Testis (tissue), 3 donors: ENCODE data around the gene MYO1D. TPM values are rescaled to one million over a fixed set of nuclear protein-coding genes. Genes with fewer than 3 reads are reported as not detected.

Experiments used
- DNase-seq: peaks from one replicate; pipeline ENCODE4 v3.0.0-alpha.2; 2019
- H3K27ac ChIP-seq, 2 donors: fragments of 200-600 bp; sonication (generic); one replicate each; pipeline ENCODE4 v1.5.1; 2019
- H3K27me3 ChIP-seq: fragments of 200-600 bp; sonication (generic); one replicate; pipeline ENCODE4 v1.5.1; 2019
- H3K36me3 ChIP-seq: fragments of 200-600 bp; sonication (generic); one replicate; pipeline ENCODE4 v1.5.1; 2017; ENCODE audit warnings: low read depth; ENCODE audit errors: missing control alignments
- H3K4me1 ChIP-seq: fragments of 200-600 bp; sonication (generic); one replicate; pipeline ENCODE4 v1.5.1; 2019
- H3K4me3 ChIP-seq, 2 donors: fragments of 200-600 bp; sonication (generic); one replicate each; pipeline ENCODE4 v1.5.1; 2017 to 2019
- H3K9me3 ChIP-seq: fragments of 200-600 bp; sonication (generic); one replicate; pipeline ENCODE4 v1.5.1; 2017
- POLR2A ChIP-seq: fragments of 450-650 bp; IDR thresholded peaks from one replicate; pipeline ENCODE4 v1.6.1; 2017; ENCODE audit warnings: antibody characterized with exemption, mild to moderate bottlenecking, moderate library complexity
- WGBS, 2 donors: methylation state at CpG; one replicate each; pipeline ENCODE4 v1.1.5; 2018; 5-methylcytosine and 5-hydroxymethylcytosine counted together
- intact Hi-C: fragments of 100-400 bp; cut with DNase I; formaldehyde crosslinking; loops from one replicate; pipeline ENCODE4 v1.15.1; 2023; ENCODE audit warnings: low total_unique reads
- polyA plus RNA-seq: library from polyadenylated mRNA; stranded (reverse); fragments of 350-450 nt; fragmentation: Illumina TruSeq; extraction: RNeasy Lipid Tissue Mini Kit (QIAGEN cat#74804); gene quantifications from one replicate; pipeline ENCODE4 v1.2.3, GENCODE V29; 2014; ENCODE audit warnings: low read depth, low replicate concordance; ENCODE audit not compliant: insufficient read depth
- total RNA-seq, 2 donors: library from RNA; depleted of rRNA; stranded (reverse); fragments of >200 nt; gene quantifications; one replicate each; pipeline ENCODE4 v1.2.3, GENCODE V29; 2016
- TF ChIP-seq, protein P1 (sequence below), 3 experiments: fragments of 450-650 bp in 2 of 3; fragments of 200-600 bp in 1 of 3; sonication (generic) in 1 of 3; IDR thresholded peaks; one replicate each; pipeline ENCODE4 v1.5.1; 2016 to 2019; ENCODE audit warnings: antibody characterized with exemption in 3 of 3, mild to moderate bottlenecking in 2 of 3, moderate library complexity in 1 of 3

Gene MYO1D
- total and polyA plus RNA-seq, 3 donors from 2014 or later, result 29.5 to 34.1 (median 33.6) TPM

DNA sequence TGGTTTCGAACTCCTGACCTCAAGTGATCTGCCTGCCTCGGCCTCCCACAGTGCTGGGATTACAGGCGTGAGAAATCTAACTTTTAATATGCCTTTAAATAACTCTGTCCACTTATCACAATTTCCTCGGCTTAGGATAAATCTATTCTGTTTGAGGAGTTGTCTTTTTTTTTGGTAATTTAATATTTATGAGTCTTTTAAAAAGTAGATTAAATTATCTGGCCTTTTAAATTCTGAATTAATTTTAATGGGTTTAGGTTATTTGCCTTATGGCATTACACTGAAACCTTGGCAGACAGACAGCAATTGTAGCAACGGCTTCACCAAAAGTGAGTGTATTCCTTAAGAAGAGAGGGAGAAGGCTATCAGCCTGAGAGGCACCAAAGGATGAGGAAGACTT lies 66.2 kb downstream of the MYO1D start:
- Histone ChIP-seq H3K4me1 (no peaks in the 10 kb centered on the region), H3K27me3 (no peaks in the 10 kb centered on the region), H3K9me3 (no peaks in the 10 kb centered on the region), H3K36me3 (no peaks in the 10 kb centered on the region), H3K27ac (no peak overlapping the region), H3K4me3 (no peak overlapping the region)
- TF ChIP-seq, protein P1, sequence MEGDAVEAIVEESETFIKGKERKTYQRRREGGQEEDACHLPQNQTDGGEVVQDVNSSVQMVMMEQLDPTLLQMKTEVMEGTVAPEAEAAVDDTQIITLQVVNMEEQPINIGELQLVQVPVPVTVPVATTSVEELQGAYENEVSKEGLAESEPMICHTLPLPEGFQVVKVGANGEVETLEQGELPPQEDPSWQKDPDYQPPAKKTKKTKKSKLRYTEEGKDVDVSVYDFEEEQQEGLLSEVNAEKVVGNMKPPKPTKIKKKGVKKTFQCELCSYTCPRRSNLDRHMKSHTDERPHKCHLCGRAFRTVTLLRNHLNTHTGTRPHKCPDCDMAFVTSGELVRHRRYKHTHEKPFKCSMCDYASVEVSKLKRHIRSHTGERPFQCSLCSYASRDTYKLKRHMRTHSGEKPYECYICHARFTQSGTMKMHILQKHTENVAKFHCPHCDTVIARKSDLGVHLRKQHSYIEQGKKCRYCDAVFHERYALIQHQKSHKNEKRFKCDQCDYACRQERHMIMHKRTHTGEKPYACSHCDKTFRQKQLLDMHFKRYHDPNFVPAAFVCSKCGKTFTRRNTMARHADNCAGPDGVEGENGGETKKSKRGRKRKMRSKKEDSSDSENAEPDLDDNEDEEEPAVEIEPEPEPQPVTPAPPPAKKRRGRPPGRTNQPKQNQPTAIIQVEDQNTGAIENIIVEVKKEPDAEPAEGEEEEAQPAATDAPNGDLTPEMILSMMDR (IDR thresholded peaks at IDR 0.05), result no peak
- no peak for TF ChIP-seq POLR2A
- 87 to 93% methylated on average over 5 of the region's 5 CpGs for WGBS, 2 donors
- DNase-seq, result no peak
- intact Hi-C loops, result no loop called here

DNA sequence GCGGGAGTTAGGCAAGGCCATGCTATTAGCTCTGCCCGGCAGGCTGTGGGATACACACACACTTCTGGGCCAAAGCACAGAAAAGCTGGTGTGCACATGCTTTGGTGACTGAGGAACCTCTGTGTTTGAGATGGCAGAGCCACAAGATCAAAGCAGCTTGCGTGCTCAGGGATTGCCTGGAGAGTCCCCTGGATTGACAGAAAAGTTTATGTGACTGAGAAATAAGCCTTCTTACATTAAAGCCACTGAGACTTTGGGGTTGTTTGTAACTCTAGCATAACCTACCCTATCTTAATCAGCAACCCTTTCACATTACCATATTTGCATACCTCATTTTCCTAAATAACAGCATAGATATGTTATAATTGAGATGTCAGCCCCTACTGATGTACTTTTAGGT lies 69.3 kb downstream of the MYO1D start:
- H3K27me3 ChIP-seq, result no peaks in the 10 kb centered on the region
- no peak for DNase-seq
- WGBS, 2 donors, result 79 to 86% methylated on average over 3 of the region's 3 CpGs

DNA sequence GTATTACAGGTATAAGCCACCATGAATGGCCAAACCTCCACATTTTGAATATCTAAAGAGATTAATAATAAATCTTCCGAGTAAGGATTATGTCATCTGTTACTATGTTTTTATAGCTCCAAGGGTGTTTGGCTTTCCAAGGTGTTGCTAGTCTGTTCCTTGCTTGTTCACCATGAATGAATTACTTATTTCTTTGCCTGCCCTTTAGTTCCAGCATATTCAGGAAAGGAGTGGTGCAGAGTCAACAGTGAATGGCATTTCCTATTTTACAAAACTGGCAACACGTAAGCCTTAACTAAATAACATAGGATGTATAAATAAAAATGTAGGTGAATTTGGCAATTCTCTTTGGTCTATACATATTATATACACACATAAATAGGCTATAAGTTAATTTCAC lies 70.3 kb downstream of the MYO1D start:
- 89 to 96% methylated on average over 2 of the region's 2 CpGs for WGBS, 2 donors
- intact Hi-C loops, result no loop called here
- Histone ChIP-seq H3K27ac (no peak overlapping the region), H3K27me3 (no peaks in the 10 kb centered on the region), H3K36me3 (no peaks in the 10 kb centered on the region), H3K4me3 (no peak overlapping the region), H3K4me1 (no peaks in the 10 kb centered on the region), H3K9me3 (no peaks in the 10 kb centered on the region)
- DNase-seq, result no peak
- no peak for TF ChIP-seq POLR2A
- TF ChIP-seq, protein P1 (IDR thresholded peaks at IDR 0.05), result no peak

More for the DNA sequence above, 69.3 kb downstream of the MYO1D start:
- Histone ChIP-seq H3K4me1 (no peaks in the 10 kb centered on the region), H3K9me3 (no peaks in the 10 kb centered on the region), H3K36me3 (no peaks in the 10 kb centered on the region), H3K27ac (no peak overlapping the region), H3K4me3 (no peak overlapping the region)
- TF ChIP-seq POLR2A, result no peak
- TF ChIP-seq, protein P1 (IDR thresholded peaks at IDR 0.05), result no peak
- intact Hi-C loops, result no loop called here

DNA sequence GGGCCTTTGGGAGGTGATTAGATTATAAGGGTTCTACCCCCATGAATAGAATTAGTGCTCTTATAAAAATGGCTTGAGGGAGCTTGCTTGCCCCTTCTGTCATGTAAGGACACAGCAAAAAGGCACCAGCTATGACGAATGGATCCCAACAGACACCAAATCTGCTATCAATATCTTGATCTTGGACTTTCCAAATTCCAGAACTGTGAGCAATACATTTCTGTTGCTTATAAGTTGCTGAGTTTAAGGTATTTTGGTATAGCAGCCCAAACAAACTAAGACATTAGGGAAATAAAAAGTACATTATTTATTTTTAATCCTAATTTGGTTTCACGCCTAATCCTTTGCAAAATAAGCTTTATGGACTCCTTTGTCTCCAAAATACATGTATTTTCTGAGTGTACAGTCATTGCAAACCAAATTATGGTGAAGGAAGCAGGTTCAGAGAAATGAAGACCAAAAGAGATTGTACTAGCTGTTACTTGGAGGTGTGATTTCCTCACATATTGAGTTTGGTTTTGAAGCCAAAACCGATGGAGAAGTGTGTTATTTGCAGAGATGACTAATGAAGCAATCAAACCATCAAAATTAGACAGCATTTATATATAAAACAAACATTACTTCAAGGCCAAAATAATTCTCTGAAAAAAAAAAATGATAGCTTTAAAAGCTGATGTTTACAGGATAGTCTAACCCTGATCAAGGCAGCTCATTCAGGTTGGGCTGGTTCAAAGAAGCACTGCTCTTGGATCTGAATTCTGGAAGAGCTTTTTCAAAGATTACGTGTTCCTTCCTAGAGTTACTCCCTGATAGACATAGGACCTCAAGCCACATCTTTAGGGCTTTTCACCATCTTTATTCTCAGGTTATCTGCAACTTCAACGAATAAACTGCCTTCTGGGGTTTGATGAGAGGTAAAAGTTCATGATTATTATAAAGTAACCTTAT lies 71.6 kb downstream of the MYO1D start:
- Histone ChIP-seq H3K9me3 (no peaks in the 10 kb centered on the region), H3K27ac (no peak overlapping the region), H3K27me3 (no peaks in the 10 kb centered on the region), H3K4me1 (no peaks in the 10 kb centered on the region), H3K4me3 (no peak overlapping the region), H3K36me3 (no peaks in the 10 kb centered on the region)
- intact Hi-C loops, result no loop called here
- no peak for DNase-seq
- TF ChIP-seq, protein P1 (IDR thresholded peaks at IDR 0.05), result no peak
- no peak for TF ChIP-seq POLR2A
- 82 to 86% methylated on average over 5 of the region's 5 CpGs for WGBS, 2 donors

DNA sequence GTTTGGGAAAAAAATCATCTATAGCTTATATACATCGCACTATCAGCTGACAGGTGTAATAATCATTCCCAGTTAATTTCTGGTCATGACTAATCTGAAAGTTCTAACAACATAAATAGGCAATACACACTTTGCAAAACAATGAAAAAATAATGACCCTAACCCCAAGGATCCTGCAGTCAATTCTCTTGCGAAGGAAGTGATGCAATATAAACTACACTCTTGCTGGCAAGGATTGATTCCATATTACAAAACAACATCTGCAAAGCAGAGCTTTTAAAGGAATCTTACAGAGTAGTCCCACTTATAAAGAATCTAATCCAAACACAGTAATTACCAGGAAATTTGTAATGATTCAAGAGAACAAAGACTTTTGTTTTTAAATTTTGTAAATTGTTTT lies 73.4 kb downstream of the MYO1D start:
- Histone ChIP-seq H3K4me1 (no peaks in the 10 kb centered on the region), H3K9me3 (no peaks in the 10 kb centered on the region), H3K27me3 (no peaks in the 10 kb centered on the region), H3K27ac (no peak overlapping the region), H3K36me3 (no peaks in the 10 kb centered on the region), H3K4me3 (no peak overlapping the region)
- no peak for DNase-seq
- WGBS, 2 donors, result 84 to 96% methylated on average over 2 of the region's 2 CpGs
- no peak for TF ChIP-seq POLR2A
- TF ChIP-seq, protein P1 (IDR thresholded peaks at IDR 0.05), result no peak
- intact Hi-C loops, result no loop called here
